ENCODE results near the gene NUP58. TPM values are rescaled to one million over a fixed set of nuclear protein-coding genes. Genes with fewer than 3 reads are reported as not detected.

The NUP58 gene
- total RNA-seq, 1 experiment from 2014 or later, result 41.0 TPM

DNA sequence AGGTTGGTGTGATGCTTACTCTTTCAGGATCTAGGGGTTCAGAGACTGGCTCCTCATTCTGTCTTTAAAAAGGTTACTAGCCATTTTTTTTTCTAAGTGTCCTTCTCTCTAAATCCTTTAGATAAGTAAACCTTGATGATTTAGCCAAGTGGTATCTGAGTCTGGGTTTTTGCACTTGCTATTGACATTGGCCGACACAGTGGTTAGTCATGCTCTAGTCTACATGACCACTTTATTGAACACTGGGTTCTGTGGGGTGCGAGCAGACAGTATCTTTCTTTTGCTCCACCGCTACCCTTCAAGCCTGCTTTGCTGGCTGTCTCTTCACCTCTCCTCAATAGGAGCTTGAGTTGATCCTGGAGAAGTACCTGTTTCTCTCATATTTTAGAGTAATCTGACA lies 6.2 kb upstream of the NUP58 start:
- Mint-ChIP-seq H3K27me3 (ENCODE audit: unreplicated experiment) (peaks cover 23% of the 10 kb centered on the region), H3K4me1 (ENCODE audit: low read depth, unreplicated experiment) (no peaks in the 10 kb centered on the region), H3K36me3 (ENCODE audit: insufficient read depth, unreplicated experiment) (no peaks in the 10 kb centered on the region), H3K9me3 (ENCODE audit: low read depth, unreplicated experiment) (no peaks in the 10 kb centered on the region), H3K4me3 (ENCODE audit: low read depth, unreplicated experiment) (no peak overlapping the region), H3K27ac (ENCODE audit: unreplicated experiment) (no peak overlapping the region)
- no peak for TF ChIP-seq CTCF (IDR thresholded peaks at IDR 0.05; ENCODE audit: unreplicated experiment)
- no peak for DNase-seq
- BruUV-seq (replicated peaks), result no TSS peak
- intact Hi-C loops (cut with micrococcal nuclease; ENCODE audit: unreplicated experiment), result no loop called here
- CTCF ChIA-PET, result no interaction called here

GRCh38 chr13:25295701-25296100 lies 5.7 kb upstream of the NUP58 start:
- Mint-ChIP-seq H3K36me3 (ENCODE audit: insufficient read depth, unreplicated experiment) (no peaks in the 10 kb centered on the region), H3K4me3 (ENCODE audit: low read depth, unreplicated experiment) (no peak overlapping the region), H3K4me1 (ENCODE audit: low read depth, unreplicated experiment) (no peaks in the 10 kb centered on the region), H3K27me3 (ENCODE audit: unreplicated experiment) (peaks cover 23% of the 10 kb centered on the region), H3K9me3 (ENCODE audit: low read depth, unreplicated experiment) (no peaks in the 10 kb centered on the region), H3K27ac (ENCODE audit: unreplicated experiment) (no peak overlapping the region)
- BruUV-seq (replicated peaks), result no TSS peak
- CTCF ChIA-PET, result no interaction called here
- intact Hi-C loops (cut with micrococcal nuclease; ENCODE audit: unreplicated experiment), result no loop called here
- no peak for DNase-seq
- no peak for TF ChIP-seq CTCF (IDR thresholded peaks at IDR 0.05; ENCODE audit: unreplicated experiment)

DNA sequence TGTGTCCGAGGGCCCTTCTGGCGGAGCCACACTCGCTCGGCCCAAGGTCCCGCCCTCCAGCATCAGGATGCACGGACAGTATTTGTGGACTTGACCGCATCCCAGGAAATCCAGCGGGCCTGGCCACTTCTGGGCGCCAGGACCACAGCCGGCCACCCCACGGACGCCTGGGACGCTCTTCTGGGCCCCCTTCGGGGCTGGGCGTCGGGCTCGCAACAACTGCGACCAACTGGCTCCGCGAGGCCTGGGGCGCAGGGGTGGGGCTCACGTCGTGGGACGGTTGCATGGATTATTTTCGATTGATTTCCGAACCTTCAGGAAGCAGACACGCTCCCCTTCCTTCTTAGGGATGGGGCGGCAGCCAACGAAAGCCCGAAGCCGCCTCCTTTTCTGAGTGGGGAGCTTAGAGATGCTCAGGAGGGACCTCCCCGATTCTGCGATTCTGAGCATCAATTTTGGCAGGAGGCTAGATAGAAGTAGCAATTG lies 521 bp upstream of the NUP58 start:
- H3K9me3 Mint-ChIP-seq (ENCODE audit: low read depth, unreplicated experiment), result no peaks in the 10 kb centered on the region
- DNase-seq, result peak; percentile 1
- intact Hi-C loops (cut with micrococcal nuclease; ENCODE audit: unreplicated experiment), result no loop called here
- peaks cover 17% of the 10 kb centered on the region for H3K36me3 Mint-ChIP-seq (ENCODE audit: insufficient read depth, unreplicated experiment)
- peak overlapping the region; percentile 73 for H3K4me3 Mint-ChIP-seq (ENCODE audit: low read depth, unreplicated experiment)
- TF ChIP-seq CTCF (IDR thresholded peaks at IDR 0.05; ENCODE audit: unreplicated experiment), result no peak
- H3K4me1 Mint-ChIP-seq (ENCODE audit: low read depth, unreplicated experiment), result no peaks in the 10 kb centered on the region
- peak overlapping the region; percentile 73 for H3K27ac Mint-ChIP-seq (ENCODE audit: unreplicated experiment)
- BruUV-seq (replicated peaks), result no TSS peak
- peaks cover 15% of the 10 kb centered on the region for H3K27me3 Mint-ChIP-seq (ENCODE audit: unreplicated experiment)
- CTCF ChIA-PET, result no interaction called here

DNA sequence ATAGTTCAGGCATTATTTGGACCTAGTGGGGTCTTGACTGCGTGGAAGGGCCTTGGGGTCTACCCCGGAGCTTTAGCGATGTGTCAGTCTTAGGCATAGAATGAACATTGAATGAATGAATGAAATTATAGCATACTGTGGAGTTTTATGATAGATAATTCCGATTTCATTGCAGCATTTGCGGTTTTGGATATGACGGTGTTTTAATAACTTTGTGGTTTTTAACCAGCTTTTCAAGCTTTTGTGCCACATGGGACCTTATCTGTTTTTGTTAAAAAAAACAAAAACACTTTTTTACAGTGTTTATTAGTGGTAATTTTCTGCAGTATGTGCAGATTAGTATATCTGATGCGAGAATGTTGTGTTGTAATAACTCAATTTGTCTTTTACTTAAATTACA lies 696 bp downstream of the NUP58 start:
- Mint-ChIP-seq H3K4me1 (ENCODE audit: low read depth, unreplicated experiment) (no peaks in the 10 kb centered on the region), H3K4me3 (ENCODE audit: low read depth, unreplicated experiment) (peak overlapping the region; percentile 73), H3K36me3 (ENCODE audit: insufficient read depth, unreplicated experiment) (peaks cover 17% of the 10 kb centered on the region), H3K27ac (ENCODE audit: unreplicated experiment) (peak overlapping the region; percentile 30), H3K9me3 (ENCODE audit: low read depth, unreplicated experiment) (no peaks in the 10 kb centered on the region), H3K27me3 (ENCODE audit: unreplicated experiment) (peaks cover 3% of the 10 kb centered on the region)
- TF ChIP-seq CTCF (IDR thresholded peaks at IDR 0.05; ENCODE audit: unreplicated experiment), result no peak
- TSS peak; percentile 60 for BruUV-seq (replicated peaks)
- intact Hi-C loops (cut with micrococcal nuclease; ENCODE audit: unreplicated experiment), result no loop called here
- no peak for DNase-seq
- CTCF ChIA-PET, result no interaction called here

All from Calu3 (cell line).